Heart left ventricle (tissue), 16 donors: Measurements from ENCODE around the gene SCAF1. TPM values are rescaled to one million over a fixed set of nuclear protein-coding genes. Genes with fewer than 3 reads are reported as not detected.

Experiments used
- ATAC-seq, 4 donors: fragments of 200-7000 bp; cut with Tn5 transposase; one replicate each; pipeline ENCODE4 v1.9.1; 2020 to 2022; ENCODE audit warnings: moderate library complexity in 4 of 4, mild to moderate bottlenecking in 3 of 4, moderate number of reproducible peaks in 1 of 4
- DNase-seq, 5 donors: peaks; one replicate each; pipeline ENCODE4 v3.0.0-alpha.2; 2020
- H3K27ac ChIP-seq, 12 donors: fragments of 200-600 bp; sonication (generic) in 4 of 12; one replicate each; pipeline versions ENCODE4 v1.5.0 to v1.8.0; 2016 to 2022; ENCODE audit warnings: mild to moderate bottlenecking in 2 of 12
- H3K27me3 ChIP-seq, 9 donors: fragments of 200-600 bp; sonication (generic) in 2 of 9; one replicate each; pipeline versions ENCODE4 v1.5.1 to v1.8.0; 2016 to 2022; ENCODE audit warnings: mild to moderate bottlenecking in 3 of 9
- H3K36me3 ChIP-seq, 9 donors: fragments of 200-600 bp; sonication (generic) in 2 of 9; one replicate each; pipeline versions ENCODE4 v1.5.0 to v1.8.0; 2018 to 2022; ENCODE audit warnings: mild to moderate bottlenecking in 2 of 9
- H3K4me1 ChIP-seq, 12 donors: fragments of 200-600 bp; sonication (generic) in 4 of 12; one replicate each; pipeline versions ENCODE4 v1.5.0 to v1.8.0; 2016 to 2022; ENCODE audit warnings: mild to moderate bottlenecking in 3 of 12
- H3K4me3 ChIP-seq, 12 donors: fragments of 200-600 bp; sonication (generic) in 4 of 12; one replicate each; pipeline versions ENCODE4 v1.5.0 to v1.8.0; 2017 to 2022; ENCODE audit warnings: mild to moderate bottlenecking in 9 of 12, moderate library complexity in 4 of 12
- H3K9me3 ChIP-seq, 12 donors: fragments of 200-600 bp; sonication (generic) in 4 of 12; one replicate each; pipeline versions ENCODE4 v1.5.0 to v1.8.0; 2016 to 2022; ENCODE audit warnings: mild to moderate bottlenecking in 1 of 12
- POLR2A ChIP-seq, 2 donors: fragments of 450-650 bp; IDR thresholded peaks; one replicate each; pipeline ENCODE4 v1.6.1; 2017; ENCODE audit warnings: antibody characterized with exemption in 2 of 2, mild to moderate bottlenecking in 2 of 2, moderate library complexity in 2 of 2
- WGBS, 4 donors: extraction: QIAGEN DNeasy Blood & Tissue Kit in 2 of 4; methylation state at CpG; one replicate each; pipeline versions ENCODE4 v1.1.5 to v1.1.7; 2013 to 2018; 5-methylcytosine and 5-hydroxymethylcytosine counted together
- intact Hi-C, 10 donors: fragments of 100-400 bp; cut with DNase I; formaldehyde crosslinking; loops; one replicate each; pipeline versions ENCODE4 v1.11.1 to v1.14.2; 2022
- polyA plus RNA-seq, 2 donors: library from polyadenylated mRNA; stranded (reverse); fragments of 200-250 nt; gene quantifications; one replicate each; pipeline ENCODE4 v1.2.3, GENCODE V29; 2013
- total RNA-seq, 9 donors: library from RNA; depleted of rRNA in 2 of 9; stranded (reverse); fragments of >200 nt in 2 of 9; fragmentation: NEBNext Ultra II Directional in 3 of 9; extraction: Animal tissue kit (Norgen Biotek cat#: 25700) in 3 of 9; gene quantifications; one replicate each; pipeline versions ENCODE4 v1.1.0 to v1.2.4, GENCODE V29; 2016 to 2023
- TF ChIP-seq, protein P1 (sequence below), 12 donors: fragments of 200-600 bp; sonication (generic) in 4 of 12; IDR thresholded peaks; one replicate each; pipeline versions ENCODE4 v1.5.0 to v1.8.0; 2018 to 2022; ENCODE audit warnings: antibody characterized with exemption in 12 of 12, mild to moderate bottlenecking in 5 of 12
- donor health status: ischemic (EF 13 %, LVEDD 7.1; RV severe dilation, severe dysfunction).
- donor health status: healthy with polysubstance abuse.
- donor health status: DM: no; HTN: yes; CAD: no.
- donor health status: DM: no; HTN: no; CAD: no.
- donor health status: ischemic (EF 25% LVEDD 6.9; RV normal size, moderate dysfunction).
- donor health status: ischemic (EF 25% LVEDD 5.7; RV mildly dilated, moderate dysfunction).
- donor health status: healthy.
- donor health status: DM: yes; HTN: yes; CAD: no.
- donor health status: ischemic (EF 35%, LVEDD 5.7; RV mildly dilated, moderate dysfunction).
- donor health status: nonischemic (EF 11% LVEDD 7.7; RV severe dilation, severe dysfunction).
- donor health status: DM: yes; HTN: yes; CAD: no.
- donor health status: PGD.
- donor health status: ischemic (EF 29% LVEDD 5.4; RV normal size, mild dysfunction).
- donor health status: nonischemic (EF 23%, LVEDD 6.1; RV moderate dilation, normal function).

The SCAF1 gene
- total and polyA plus RNA-seq, 11 donors = 24.5 to 52.8 (median 44.0) TPM

DNA sequence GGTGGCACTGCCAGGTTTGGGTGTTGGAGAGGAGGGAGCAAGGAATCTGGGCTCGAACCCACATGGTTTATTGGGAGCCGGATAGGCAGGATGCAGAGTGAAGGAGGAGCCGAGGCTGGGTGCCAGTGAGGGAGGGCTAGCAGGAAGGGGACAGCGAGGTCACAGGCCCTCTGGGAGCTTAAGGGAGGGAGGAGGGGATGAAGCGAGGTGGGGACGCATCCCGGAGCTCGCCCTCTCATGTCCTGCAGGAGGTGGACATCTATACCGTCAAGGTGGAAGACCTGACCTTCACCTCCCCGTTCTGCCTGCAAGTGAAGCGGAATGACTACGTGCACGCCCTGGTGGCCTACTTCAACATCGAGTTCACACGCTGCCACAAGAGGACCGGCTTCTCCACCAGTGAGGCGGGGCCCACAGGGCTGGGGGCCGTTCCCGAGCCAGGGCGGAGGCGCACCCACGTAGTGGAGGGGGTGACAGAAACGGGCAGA, 43.9 kb downstream of the SCAF1 start:
- H3K27me3 ChIP-seq = peaks cover 0 to 19% (median 0%) of the 10 kb centered on the region in 9 donors
- H3K4me3 ChIP-seq = no peak overlapping the region
- peaks cover 0 to 63% (median 31%) of the 10 kb centered on the region in 12 donors for H3K4me1 ChIP-seq
- TF ChIP-seq, protein P1, sequence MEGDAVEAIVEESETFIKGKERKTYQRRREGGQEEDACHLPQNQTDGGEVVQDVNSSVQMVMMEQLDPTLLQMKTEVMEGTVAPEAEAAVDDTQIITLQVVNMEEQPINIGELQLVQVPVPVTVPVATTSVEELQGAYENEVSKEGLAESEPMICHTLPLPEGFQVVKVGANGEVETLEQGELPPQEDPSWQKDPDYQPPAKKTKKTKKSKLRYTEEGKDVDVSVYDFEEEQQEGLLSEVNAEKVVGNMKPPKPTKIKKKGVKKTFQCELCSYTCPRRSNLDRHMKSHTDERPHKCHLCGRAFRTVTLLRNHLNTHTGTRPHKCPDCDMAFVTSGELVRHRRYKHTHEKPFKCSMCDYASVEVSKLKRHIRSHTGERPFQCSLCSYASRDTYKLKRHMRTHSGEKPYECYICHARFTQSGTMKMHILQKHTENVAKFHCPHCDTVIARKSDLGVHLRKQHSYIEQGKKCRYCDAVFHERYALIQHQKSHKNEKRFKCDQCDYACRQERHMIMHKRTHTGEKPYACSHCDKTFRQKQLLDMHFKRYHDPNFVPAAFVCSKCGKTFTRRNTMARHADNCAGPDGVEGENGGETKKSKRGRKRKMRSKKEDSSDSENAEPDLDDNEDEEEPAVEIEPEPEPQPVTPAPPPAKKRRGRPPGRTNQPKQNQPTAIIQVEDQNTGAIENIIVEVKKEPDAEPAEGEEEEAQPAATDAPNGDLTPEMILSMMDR (IDR thresholded peaks at IDR 0.05) = no peak
- no peak for TF ChIP-seq POLR2A (IDR thresholded peaks at IDR 0.05)
- DNase-seq (no peak), ATAC-seq (no peak)
- no peaks in the 10 kb centered on the region for H3K9me3 ChIP-seq
- peaks cover 0 to 65% (median 58%) of the 10 kb centered on the region in 9 donors for H3K36me3 ChIP-seq
- intact Hi-C loops = loop anchor here in 2 of 10 donors (5.0 to 10.0 kb wide), 3 partner anchors 81 to 291 kb away; partner anchors contain the start of genes AKT1S1 (in 1 of the 2), AP2A1 (in 1 of the 2) and TBC1D17 (in 1 of the 2)
- H3K27ac ChIP-seq = peak overlapping the region in 7 of 12 donors; percentile 1 to 82 (median 33)
- 35 to 59% (median 51%) methylated on average over 13 to 23 of the region's 23 CpGs for whole genome bisulfite sequencing, 4 donors

DNA sequence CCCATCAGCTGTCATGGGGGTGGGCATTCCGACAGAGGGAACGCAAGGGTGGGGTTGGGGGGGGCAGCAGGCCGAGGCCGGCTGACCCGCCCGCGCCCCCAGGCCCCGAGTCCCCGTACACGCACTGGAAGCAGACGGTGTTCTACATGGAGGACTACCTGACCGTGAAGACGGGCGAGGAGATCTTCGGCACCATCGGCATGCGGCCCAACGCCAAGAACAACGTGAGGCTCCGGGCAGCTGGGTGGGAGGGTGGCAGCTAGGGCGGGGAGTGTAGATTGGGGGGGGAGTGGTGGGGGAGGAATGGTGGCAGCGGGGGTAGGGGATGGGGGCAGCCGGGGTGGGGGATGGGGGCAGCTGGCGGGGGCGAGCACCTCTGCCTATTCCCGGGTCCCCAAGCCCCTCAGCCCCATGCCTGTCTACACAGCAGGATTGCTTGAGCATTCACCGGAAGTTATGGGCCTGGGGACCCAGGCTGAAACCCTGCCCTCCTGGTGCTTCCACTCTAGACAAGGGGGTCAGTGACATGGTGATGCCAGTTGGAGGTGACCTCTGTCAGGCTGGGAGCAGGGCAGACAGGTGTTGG, 44.6 kb downstream of the SCAF1 start:
- TF ChIP-seq, protein P1 (IDR thresholded peaks at IDR 0.05) = no peak
- no peak for TF ChIP-seq POLR2A (IDR thresholded peaks at IDR 0.05)
- ATAC-seq (no peak), DNase-seq (no peak)
- H3K4me1 ChIP-seq = peaks cover 0 to 62% (median 31%) of the 10 kb centered on the region in 12 donors
- H3K4me3 ChIP-seq = no peak overlapping the region
- peaks cover 0 to 26% (median 0%) of the 10 kb centered on the region in 9 donors for H3K27me3 ChIP-seq
- H3K9me3 ChIP-seq = no peaks in the 10 kb centered on the region
- peak overlapping the region in 10 of 12 donors; percentile 32 to 82 (median 68) for H3K27ac ChIP-seq
- 78 to 90% (median 84%) methylated on average over 16 to 27 of the region's 27 CpGs for whole genome bisulfite sequencing, 4 donors
- H3K36me3 ChIP-seq = peaks cover 0 to 58% (median 52%) of the 10 kb centered on the region in 9 donors
- intact Hi-C loops = loop anchor here in 2 of 10 donors (5.0 to 10.0 kb wide), 3 partner anchors 81 to 292 kb away; partner anchors contain the start of genes AKT1S1 (in 1 of the 2), AP2A1 (in 1 of the 2) and TBC1D17 (in 1 of the 2)

DNA sequence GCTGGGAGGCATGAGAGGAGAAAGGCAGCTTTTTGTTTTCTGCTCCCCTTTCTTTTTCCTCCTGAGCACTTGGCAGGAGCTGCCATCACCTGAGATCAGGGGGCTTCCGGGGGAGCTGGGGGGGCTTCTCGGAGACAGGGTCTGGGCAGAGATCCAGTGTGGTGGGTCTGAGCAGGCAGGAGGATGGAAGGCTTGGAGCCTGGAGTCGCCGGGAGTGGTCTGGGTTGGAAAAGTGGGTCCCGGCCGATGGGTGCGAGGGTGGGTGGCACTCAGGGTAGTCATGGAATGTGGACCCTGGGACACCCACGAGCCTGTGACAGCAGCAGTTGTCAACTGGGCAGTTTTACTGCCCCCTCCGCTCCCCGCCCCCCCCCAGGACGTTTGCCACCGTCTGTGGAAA, 45.1 kb downstream of the SCAF1 start:
- Histone ChIP-seq H3K27me3 (peaks cover 0 to 27% (median 0%) of the 10 kb centered on the region in 9 donors), H3K9me3 (no peaks in the 10 kb centered on the region), H3K36me3 (peaks cover 0 to 53% (median 47%) of the 10 kb centered on the region in 9 donors), H3K4me1 (peaks cover 0 to 62% (median 32%) of the 10 kb centered on the region in 12 donors), H3K4me3 (peak overlapping the region in 2 of 12 donors; percentile 58 to 60), H3K27ac (peak overlapping the region in 10 of 12 donors; percentile 23 to 82 (median 68))
- WGBS, 4 donors = 39 to 64% (median 61%) methylated on average over 7 to 12 of the region's 12 CpGs
- DNase-seq = no peak
- ATAC-seq = no peak
- intact Hi-C loops = loop anchor here in 2 of 10 donors (5.0 to 10.0 kb wide), 3 partner anchors 80 to 292 kb away; partner anchors contain the start of genes AKT1S1 (in 1 of the 2), AP2A1 (in 1 of the 2) and TBC1D17 (in 1 of the 2)
- TF ChIP-seq, protein P1 (IDR thresholded peaks at IDR 0.05) = no peak
- no peak for TF ChIP-seq POLR2A (IDR thresholded peaks at IDR 0.05)
